ENCODE data around the gene SREBF2. TPM values are rescaled to one million over a fixed set of nuclear protein-coding genes. Genes with fewer than 3 reads are reported as not detected.

Gene SREBF2
- total and polyA plus RNA-seq, 10 of the 15 experiments (the other 5 are each of a cell fraction or from before 2014, with no cell fraction given): 2.4 to 177 (median 78.8) TPM

GRCh38 chr22:41818596-41818995 is 14.3 kb upstream of the SREBF2 start:
- no peaks in the 10 kb centered on the region for H3K79me2 ChIP-seq (ENCODE audit: control insufficient read depth, insufficient read depth, low read length)
- no peaks in the 10 kb centered on the region for H3K27me3 ChIP-seq (replicated peaks in 1 of 2; ENCODE audit: control insufficient read depth in 2 of 2, insufficient read depth in 2 of 2, low read length in 1 of 2)
- ATAC-seq: no peak
- TF ChIP-seq NRF1 (conservative IDR thresholded peaks at IDR 0.05; ENCODE audit: low read depth, low read length) (no peak), ZNF207 (IDR thresholded peaks at IDR 0.05; ENCODE audit: borderline replicate concordance) (no peak), ZNF24 (IDR thresholded peaks at IDR 0.05) (no peak), LARP7 (IDR thresholded peaks at IDR 0.05) (no peak), POLR2AphosphoS5 (IDR thresholded peaks at IDR 0.05; ENCODE audit: low read length) (no peak), IRF4 (IDR thresholded peaks at IDR 0.05; ENCODE audit: low read depth, low read length) (no peak), IRF5 (IDR thresholded peaks at IDR 0.05; ENCODE audit: borderline replicate concordance) (no peak), IKZF1 (conservative IDR thresholded peaks at IDR 0.05) (no peak), BCL3 (IDR thresholded peaks at IDR 0.05; ENCODE audit: borderline replicate concordance, insufficient read depth, low read depth, low read length, poor library complexity, severe bottlenecking) (no peak), TCF3 (IDR thresholded peaks at IDR 0.05; ENCODE audit: borderline replicate concordance, insufficient read depth, low read depth, low read length) (no peak)
- ChIA-PET POLR2A (no interaction called here), RAD21 (ENCODE audit: unreplicated experiment) (interaction anchor here (1.0 to 1.5 kb wide), 2 partner anchors 122 kb away, joined by 3 read pairs; no protein-coding TSS in a partner anchor), SMC1A (ENCODE audit: uncharacterized antibody, unreplicated experiment) (interaction anchor here (1.3 to 2.3 kb wide), 3 partner anchors 13 to 121 kb away, joined by 4 to 10 read pairs (median 5); no protein-coding TSS in a partner anchor), CTCF (interaction anchor here (1.1 to 2.8 kb wide), 2 partner anchors 121 to 122 kb away, joined by 4 to 12 read pairs; no protein-coding TSS in a partner anchor)
- BruUV-seq (replicated peaks): no TSS peak
- WGBS (ENCODE audit: insufficient coverage, insufficient replicate concordance, low lambda C conversion rate, missing lambda C conversion rate): 73% methylated on average over 6 of the region's 6 CpGs
- no peak overlapping the region for H3K4me3 ChIP-seq
- no peaks in the 10 kb centered on the region for H3K9me3 ChIP-seq (replicated peaks; ENCODE audit: control insufficient read depth, insufficient read depth, low read length)
- in situ Hi-C loops (cut with MboI): no loop called here
- H3K36me3 ChIP-seq (ENCODE audit: control insufficient read depth in 2 of 2, insufficient read depth in 2 of 2, low read length in 1 of 2): peaks cover 9 to 19% of the 10 kb centered on the region in 2 experiments
- intact Hi-C loops (cut with micrococcal nuclease; ENCODE audit: unreplicated experiment): no loop called here
- no peak overlapping the region for H3K27ac ChIP-seq (ENCODE audit: control insufficient read depth, insufficient read depth)
- DNase-seq (ENCODE audit: low read depth, low spot score): no peak
- FAIRE-seq: no peak
- H4K20me1 ChIP-seq (ENCODE audit: control insufficient read depth, insufficient read depth): no peaks in the 10 kb centered on the region
- H3K9ac ChIP-seq (ENCODE audit: control insufficient read depth, insufficient read depth, low read length): no peak overlapping the region
- no peak overlapping the region for H2AFZ ChIP-seq (ENCODE audit: control insufficient read depth, low read depth, low read length)
- H3K4me2 ChIP-seq (ENCODE audit: control insufficient read depth, insufficient read depth): no peak overlapping the region
- no peaks in the 10 kb centered on the region; the same call in 1 of the 2 replicates for H3K4me1 ChIP-seq (ENCODE audit: control insufficient read depth, insufficient read depth, low read length)
